K562 (cell line): Measurements from ENCODE around the gene ZSCAN25. TPM values are rescaled to one million over a fixed set of nuclear protein-coding genes. Genes with fewer than 3 reads are reported as not detected.

Experiments used
- BCOR ChIP-seq: fragments of 450-650 bp; IDR thresholded peaks from 2 replicates; pipeline ENCODE4 v1.6.1; 2016
- GATAD2B ChIP-seq: fragments of 450-650 bp; IDR thresholded peaks from 2 replicates; pipeline ENCODE4 v1.6.1; 2017; ENCODE audit warnings: mild to moderate bottlenecking, borderline replicate concordance
- KHSRP ChIP-seq: fragments of 450-650 bp; IDR thresholded peaks from 2 replicates; pipeline ENCODE4 v1.6.1; 2017
- RBM15 ChIP-seq: fragments of 200-400 bp; formaldehyde crosslinking; IDR thresholded peaks from 2 replicates; pipeline ENCODE4 v1.6.1; 2018; ENCODE audit warnings: mild to moderate bottlenecking, low read length, moderate library complexity; ENCODE audit not compliant: insufficient read depth
- RFX7 ChIP-seq: fragments of 250-450 bp; sonication (Bioruptor Pico); IDR thresholded peaks from 2 replicates; pipeline ENCODE4 v1.5.1; 2021; ENCODE audit warnings: mild to moderate bottlenecking
- ZNF3 ChIP-seq: fragments of 250-450 bp; sonication (Bioruptor Pico); IDR thresholded peaks from 2 replicates; pipeline ENCODE4 v1.5.0; 2021; ENCODE audit warnings: mild to moderate bottlenecking, moderate library complexity
- ZNF644 ChIP-seq: fragments of 200-800 bp; sonication (Bioruptor generic); IDR thresholded peaks from 2 replicates; pipeline ENCODE4 v1.6.1; 2016; ENCODE audit warnings: low read depth, missing genetic modification characterization, missing compliant biosample characterization
- polyA plus RNA-seq, 8 experiments: library from polyadenylated mRNA; depleted of rRNA in 4 of 8; stranded (reverse) in 5 of 8; unstranded in 3 of 8; fragments of >200 nt; fragmentation: Nextera tagmentation in 2 of 8; fragmentation: Illumina TruSeq in 1 of 8; extraction: Ambion mirVana in 2 of 8; extraction: Trizol in 1 of 8; gene quantifications; 2 replicates each; pipeline versions ENCODE4 v1.2.1 to v1.2.3, GENCODE V29; 2011 to 2014; ENCODE audit warnings: inconsistent platforms in 1 of 8, missing spikeins in 1 of 8
- total RNA-seq, 7 experiments: library from RNA; depleted of rRNA in 6 of 7; stranded (reverse); fragments of >200 nt in 6 of 7; fragmentation: Illumina TruSeq in 2 of 7; extraction: Trizol in 2 of 7; gene quantifications; 2 replicates each; pipeline versions ENCODE4 v1.2.1 to v1.2.3, GENCODE V29; 2011 to 2021; ENCODE audit warnings: low replicate concordance in 1 of 7
- TF ChIP-seq, protein P1 (sequence below): sonication (generic); formaldehyde crosslinking; IDR thresholded peaks from 2 replicates; pipeline ENCODE4 v1.8.1; 2023; ENCODE audit warnings: mild to moderate bottlenecking, missing genetic modification reagents
- TF ChIP-seq, protein P2 (sequence below), 2 experiments: fragments of 200-800 bp in 1 of 2; sonication (Bioruptor generic) in 1 of 2; sonication (generic) in 1 of 2; formaldehyde crosslinking in 1 of 2; IDR thresholded peaks in 1 of 2; conservative IDR thresholded peaks in 1 of 2; 2 replicates each; pipeline versions ENCODE4 v1.5.0 to v1.6.1; 2016 to 2020; ENCODE audit warnings: missing compliant biosample characterization in 1 of 2, missing genetic modification characterization in 1 of 2, missing genetic modification reagents in 1 of 2
- TF ChIP-seq, protein P3 (sequence below): fragments of 250-450 bp; sonication (Bioruptor Pico); IDR thresholded peaks from 2 replicates; pipeline ENCODE4 v1.5.0; 2021; ENCODE audit warnings: mild to moderate bottlenecking, borderline replicate concordance

ZSCAN25 gene
- total and polyA plus RNA-seq, 9 of the 15 experiments (the other 6 are each of a cell fraction or from before 2014, with no cell fraction given), result 0.94 to 18.4 (median 12.8) TPM

DNA sequence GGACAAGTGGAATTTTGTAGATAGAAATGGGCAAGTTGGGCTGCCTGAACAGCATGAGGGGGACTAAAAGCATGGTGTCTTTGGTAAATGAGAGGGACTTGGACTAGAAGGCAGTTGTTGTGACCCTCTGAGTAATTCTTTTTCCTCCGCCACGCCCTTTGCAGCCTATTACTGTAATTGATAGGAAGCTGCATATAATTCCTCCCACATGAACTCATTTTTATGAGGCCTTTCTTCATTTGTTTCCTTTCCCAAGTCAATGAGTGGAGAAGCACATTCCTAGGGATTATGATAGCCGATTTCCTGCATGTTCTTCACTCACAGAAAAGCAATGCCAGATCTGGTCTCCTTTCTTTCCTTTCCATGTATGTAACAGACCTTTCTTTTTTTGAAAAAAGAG, 27.7 kb downstream of the ZSCAN25 start (continued):
- TF ChIP-seq, protein P1, sequence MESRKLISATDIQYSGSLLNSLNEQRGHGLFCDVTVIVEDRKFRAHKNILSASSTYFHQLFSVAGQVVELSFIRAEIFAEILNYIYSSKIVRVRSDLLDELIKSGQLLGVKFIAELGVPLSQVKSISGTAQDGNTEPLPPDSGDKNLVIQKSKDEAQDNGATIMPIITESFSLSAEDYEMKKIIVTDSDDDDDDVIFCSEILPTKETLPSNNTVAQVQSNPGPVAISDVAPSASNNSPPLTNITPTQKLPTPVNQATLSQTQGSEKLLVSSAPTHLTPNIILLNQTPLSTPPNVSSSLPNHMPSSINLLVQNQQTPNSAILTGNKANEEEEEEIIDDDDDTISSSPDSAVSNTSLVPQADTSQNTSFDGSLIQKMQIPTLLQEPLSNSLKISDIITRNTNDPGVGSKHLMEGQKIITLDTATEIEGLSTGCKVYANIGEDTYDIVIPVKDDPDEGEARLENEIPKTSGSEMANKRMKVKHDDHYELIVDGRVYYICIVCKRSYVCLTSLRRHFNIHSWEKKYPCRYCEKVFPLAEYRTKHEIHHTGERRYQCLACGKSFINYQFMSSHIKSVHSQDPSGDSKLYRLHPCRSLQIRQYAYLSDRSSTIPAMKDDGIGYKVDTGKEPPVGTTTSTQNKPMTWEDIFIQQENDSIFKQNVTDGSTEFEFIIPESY (CRISPR knock-in tag), result no peak
- TF ChIP-seq, protein P2, sequence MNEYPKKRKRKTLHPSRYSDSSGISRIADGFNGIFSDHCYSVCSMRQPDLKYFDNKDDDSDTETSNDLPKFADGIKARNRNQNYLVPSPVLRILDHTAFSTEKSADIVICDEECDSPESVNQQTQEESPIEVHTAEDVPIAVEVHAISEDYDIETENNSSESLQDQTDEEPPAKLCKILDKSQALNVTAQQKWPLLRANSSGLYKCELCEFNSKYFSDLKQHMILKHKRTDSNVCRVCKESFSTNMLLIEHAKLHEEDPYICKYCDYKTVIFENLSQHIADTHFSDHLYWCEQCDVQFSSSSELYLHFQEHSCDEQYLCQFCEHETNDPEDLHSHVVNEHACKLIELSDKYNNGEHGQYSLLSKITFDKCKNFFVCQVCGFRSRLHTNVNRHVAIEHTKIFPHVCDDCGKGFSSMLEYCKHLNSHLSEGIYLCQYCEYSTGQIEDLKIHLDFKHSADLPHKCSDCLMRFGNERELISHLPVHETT (CRISPR knock-in tag; conservative IDR thresholded peaks at IDR 0.05 in 1 of 2, IDR thresholded peaks at IDR 0.05 in 1 of 2), result no peak
- no peak for TF ChIP-seq KHSRP
- no peak for TF ChIP-seq RBM15
- no peak for TF ChIP-seq ZNF644 (tag)
- no peak for TF ChIP-seq RFX7 (CRISPR knock-in tag)
- no peak for TF ChIP-seq GATAD2B
- TF ChIP-seq BCOR, result no peak
- TF ChIP-seq, protein P3, sequence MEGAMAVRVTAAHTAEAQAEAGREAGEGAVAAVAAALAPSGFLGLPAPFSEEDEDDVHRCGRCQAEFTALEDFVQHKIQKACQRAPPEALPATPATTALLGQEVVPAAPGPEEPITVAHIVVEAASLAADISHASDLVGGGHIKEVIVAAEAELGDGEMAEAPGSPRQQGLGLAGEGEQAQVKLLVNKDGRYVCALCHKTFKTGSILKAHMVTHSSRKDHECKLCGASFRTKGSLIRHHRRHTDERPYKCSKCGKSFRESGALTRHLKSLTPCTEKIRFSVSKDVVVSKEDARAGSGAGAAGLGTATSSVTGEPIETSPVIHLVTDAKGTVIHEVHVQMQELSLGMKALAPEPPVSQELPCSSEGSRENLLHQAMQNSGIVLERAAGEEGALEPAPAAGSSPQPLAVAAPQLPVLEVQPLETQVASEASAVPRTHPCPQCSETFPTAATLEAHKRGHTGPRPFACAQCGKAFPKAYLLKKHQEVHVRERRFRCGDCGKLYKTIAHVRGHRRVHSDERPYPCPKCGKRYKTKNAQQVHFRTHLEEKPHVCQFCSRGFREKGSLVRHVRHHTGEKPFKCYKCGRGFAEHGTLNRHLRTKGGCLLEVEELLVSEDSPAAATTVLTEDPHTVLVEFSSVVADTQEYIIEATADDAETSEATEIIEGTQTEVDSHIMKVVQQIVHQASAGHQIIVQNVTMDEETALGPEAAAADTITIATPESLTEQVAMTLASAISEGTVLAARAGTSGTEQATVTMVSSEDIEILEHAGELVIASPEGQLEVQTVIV (CRISPR knock-in tag), result no peak
- TF ChIP-seq ZNF3 (CRISPR knock-in tag), result no peak
- TF ChIP-seq, all 486 proteins: peak for 0
